Suppressor macrophage treated with lipopolysaccharide for 4 hours (primary cell): ENCODE results near the gene MCC.

Experiments
- DNase-seq: peaks from one replicate; pipeline ENCODE4 v3.0.0-alpha.2; 2020

MCC gene

GRCh38 chr5:113240032-113240431 lies 248.2 kb downstream of the MCC start:
- no peak for DNase-seq

DNA sequence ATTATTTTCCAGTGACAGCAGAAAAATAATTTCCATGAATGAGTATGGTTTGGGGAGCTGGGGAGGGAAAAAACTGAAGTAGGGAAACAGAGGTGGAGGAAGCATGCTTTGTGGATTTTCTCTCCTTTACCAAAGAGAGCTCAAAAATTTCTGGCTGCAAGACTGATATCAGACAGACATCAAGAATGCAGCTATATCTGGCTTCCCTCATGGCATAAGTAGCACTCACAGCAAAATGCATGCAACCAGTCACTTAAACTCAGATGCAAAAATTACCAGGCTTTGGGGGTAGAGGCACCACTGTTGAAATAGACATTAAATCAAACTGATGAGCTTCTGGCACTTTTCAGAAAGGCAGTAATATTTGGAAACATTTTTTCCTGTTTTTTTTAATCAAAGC lies 250.4 kb downstream of the MCC start:
- DNase-seq = no peak

DNA sequence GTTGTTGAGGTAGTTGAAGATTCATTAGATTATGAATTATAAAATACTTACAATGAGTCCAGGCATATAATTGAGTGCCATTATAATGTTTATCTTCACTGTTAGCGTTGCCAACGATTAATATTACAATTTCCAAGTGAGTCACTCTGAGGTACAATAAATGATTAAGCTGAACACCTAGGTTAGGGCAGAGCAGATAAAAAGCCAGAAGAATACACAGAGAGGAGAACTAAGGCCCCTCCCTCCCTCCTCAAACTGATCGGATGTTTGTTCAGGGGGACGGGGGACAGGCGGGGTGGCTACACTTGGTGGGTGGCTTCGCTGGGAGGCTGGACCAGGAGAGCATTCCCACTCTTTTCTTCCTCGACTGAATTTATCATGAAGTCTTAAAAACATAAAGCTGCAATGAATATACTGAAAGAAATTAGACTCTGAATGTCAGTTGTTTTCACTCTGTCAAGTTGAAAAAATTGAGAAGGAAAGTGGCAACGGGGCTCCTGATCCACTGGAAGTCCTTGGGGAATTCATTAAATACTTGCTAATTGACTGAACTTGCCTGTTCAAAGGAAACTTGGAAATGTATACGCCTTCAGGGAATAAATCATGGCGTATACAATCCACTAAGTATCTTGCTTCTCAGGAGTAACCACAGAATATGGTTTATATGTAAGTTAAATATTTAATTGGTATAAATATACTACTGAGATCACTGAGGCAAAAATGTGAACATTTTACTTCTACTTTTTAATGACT lies 251.5 kb downstream of the MCC start:
- no peak for DNase-seq

GRCh38 chr5:113235884-113236283 lies 252.4 kb downstream of the MCC start:
- DNase-seq = no peak

DNA sequence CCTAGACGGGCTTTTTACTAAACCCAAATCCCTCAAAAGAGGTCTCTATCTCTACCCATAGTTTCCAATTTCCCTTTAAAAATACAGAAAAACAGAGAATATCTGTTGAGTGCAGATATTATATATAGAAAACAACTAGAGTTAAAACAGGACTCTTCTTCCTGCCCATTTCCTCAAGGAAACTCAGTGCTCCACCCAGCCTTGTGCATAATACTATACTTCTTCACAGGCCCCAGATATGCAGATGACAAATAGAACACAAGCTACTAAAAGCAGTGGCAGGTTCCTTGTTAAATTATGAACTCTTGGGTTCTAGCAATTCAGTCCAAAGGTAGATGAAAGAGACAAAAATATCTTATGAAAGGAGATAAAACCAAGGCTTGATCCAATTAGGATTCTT lies 253.7 kb downstream of the MCC start:
- no peak for DNase-seq

DNA sequence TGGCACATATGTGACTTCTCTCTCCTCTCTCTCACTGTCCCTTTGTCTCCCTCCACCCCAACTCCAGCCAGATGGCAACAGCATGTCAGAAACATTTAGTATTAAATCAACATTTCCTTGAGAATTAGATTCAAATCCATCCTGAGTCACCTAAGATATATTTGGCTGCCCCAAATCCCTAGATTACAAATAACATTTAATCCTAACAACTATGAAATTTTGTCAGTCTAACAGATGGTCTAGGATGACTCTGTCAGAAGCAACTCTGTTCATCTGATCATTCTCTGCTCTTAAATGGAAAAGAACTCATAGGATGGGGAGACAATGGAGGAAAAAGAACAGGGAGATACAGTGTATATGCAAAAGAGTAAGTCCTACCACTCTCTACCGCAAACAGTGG lies 254.6 kb downstream of the MCC start:
- DNase-seq = no peak

- no peak for DNase-seq
Observed at GRCh38 chr5:113232667-113233066, 255.6 kb downstream of the MCC start.

GRCh38 chr5:113232221-113232620 lies 256.0 kb downstream of the MCC start:
- DNase-seq = no peak

DNA sequence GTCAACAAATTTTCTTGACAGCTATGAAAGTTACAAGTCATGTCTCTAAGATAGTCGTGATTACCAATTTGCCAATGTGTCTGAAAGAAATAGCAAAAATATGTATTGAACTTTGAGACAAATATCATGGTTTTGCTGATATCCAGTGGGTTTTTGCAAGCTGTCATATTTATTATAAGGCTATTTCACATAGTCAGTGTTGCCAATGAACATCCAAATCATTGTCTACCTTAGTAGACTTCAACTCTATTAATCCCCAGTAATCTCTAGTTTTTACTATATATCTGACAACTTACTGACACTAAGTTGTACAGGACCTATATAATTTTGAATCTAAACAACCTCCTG lies 256.6 kb downstream of the MCC start:
- DNase-seq = no peak

GRCh38 chr5:113230711-113231652 lies 257.3 kb downstream of the MCC start:
- no peak for DNase-seq

DNA sequence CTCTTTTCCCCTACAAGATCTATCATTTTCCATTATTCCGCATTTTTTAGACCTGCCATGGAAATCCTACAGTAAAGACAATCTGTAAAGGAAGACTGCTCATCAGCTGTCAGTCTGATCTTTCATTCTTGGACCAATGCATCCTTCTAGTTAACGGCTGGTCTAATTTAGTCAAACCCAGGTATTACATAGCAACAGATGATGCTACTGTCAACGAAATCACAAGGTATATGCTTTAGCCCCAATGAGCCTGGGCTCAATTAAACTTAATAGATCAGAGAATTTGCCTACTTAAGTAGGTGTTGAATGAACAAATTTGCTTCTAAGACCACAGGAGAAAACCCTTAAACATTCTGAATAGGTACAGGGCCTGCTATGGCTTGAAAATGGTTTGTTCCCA lies 260.5 kb downstream of the MCC start:
- DNase-seq = no peak

- no peak for DNase-seq
Observed at GRCh38 chr5:113226116-113226736, 262.0 kb downstream of the MCC start.

DNA sequence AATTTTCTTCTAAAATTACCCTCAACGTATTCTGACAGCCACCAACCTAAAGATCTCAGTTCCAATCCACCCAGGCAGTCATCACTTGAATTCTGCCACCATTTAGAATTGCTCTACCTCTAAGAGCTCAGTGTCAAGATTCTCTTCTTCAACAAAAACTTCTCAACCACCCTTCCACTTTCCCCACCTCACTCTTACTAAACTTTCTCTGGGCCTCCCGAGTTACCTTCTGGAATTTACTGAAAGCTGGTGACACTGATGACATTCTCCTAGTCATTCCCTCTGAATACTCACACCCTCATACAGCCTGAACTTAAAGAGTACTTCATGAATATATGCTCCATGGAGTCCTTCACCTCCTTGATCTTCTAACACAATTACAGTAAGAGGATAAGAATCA lies 263.0 kb downstream of the MCC start:
- DNase-seq = no peak

DNA sequence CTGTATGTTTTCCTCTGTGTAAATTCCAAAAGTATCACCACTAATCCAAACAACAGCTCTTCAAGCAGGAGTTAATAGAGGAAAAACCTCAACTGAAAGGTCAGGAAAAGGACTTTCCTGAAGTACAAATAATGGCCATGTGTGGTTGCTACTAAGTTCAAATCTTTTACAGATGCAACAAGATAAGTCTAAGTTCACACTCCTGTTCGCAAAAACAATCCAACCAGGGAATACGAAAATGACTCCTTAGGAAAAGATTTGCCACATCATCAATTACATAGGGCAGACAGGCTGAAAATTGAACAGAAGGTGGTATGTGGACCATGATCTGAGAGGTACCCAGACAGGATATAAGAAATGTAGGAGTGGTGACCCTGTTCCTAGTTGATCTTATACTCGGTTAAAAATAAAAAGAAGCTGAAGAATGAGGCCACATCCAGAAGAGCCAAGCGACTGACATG lies 263.6 kb downstream of the MCC start:
- no peak for DNase-seq

DNA sequence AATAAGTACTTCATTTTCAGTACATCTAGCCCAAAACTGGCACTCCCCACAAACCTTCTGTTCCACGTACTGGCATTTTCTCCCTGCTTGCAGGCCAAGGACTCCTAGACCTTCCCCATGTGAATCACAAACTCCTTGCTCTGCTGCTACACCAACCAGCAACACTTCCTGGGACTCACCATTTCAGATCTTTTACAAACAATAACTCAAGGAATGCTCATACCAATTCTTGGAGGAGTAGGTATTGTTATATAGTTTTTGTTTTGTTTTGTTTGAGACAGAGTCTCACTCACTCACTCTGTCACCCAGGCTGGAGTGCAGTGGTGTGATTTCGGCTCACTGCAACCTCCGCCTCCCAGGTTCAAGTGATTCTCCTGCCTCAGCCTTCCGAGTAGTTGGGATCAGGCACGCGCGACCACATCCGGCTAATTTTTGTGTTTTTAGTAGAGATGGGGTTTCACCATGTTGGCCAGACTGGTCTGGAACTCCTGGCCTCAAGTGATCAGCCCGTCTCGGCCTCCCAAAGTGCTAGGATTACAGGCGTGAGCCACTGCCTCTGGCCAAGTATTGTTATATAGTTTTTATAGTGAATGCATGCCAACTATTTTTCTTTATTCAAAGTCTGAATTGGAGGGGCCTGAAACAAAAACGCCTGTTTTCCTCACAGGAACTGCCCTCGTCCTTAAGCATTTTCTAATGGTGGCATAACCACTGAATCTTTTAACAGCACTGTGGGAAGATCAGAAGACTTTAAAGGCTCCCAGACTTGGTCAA lies 264.2 kb downstream of the MCC start:
- no peak for DNase-seq

GRCh38 chr5:113223315-113223714 lies 264.9 kb downstream of the MCC start:
- DNase-seq = no peak

GRCh38 chr5:113221294-113222176 lies 266.7 kb downstream of the MCC start:
- no peak for DNase-seq

DNA sequence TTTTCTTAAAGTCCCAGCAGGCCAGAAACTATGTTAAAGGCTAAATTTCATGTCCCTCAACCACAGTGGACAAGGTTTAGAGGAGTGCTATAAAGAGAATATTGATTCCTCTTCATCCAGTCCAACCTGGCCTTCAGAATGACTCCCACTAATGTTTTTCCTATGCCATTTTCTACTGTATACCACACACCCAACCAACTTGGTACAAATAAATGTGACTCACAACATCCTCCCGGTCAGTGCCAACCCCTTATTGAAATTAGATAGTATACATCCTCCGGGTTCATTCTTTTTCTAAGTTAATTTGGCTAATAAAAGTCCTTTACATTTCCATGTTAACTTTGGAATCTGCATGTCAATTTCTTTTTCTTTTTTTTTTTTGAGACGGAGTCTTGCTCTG lies 268.6 kb downstream of the MCC start:
- no peak for DNase-seq

- DNase-seq = no peak
Observed at GRCh38 chr5:113218906-113219517, 269.2 kb downstream of the MCC start.

DNA sequence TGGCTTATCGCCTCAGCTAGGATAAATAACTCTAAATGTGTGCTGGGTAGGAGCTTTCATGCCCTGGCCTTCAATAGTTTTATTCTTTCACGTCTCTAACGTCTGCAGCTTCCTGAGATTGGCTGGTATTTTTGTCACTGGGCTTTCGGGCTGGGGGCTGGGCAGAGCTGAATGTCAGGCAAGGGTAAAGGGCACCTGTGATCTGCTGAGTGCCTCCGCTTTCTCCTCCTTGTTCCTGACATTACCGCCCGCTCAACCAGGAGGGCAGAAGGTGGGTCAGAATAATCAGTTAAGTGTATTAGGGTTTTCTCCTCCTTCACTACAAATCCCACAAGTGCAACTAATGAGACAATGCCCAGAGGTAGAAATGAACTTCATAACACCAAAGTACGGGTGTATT lies 270.1 kb downstream of the MCC start:
- no peak for DNase-seq

GRCh38 chr5:113217619-113218184 lies 270.6 kb downstream of the MCC start:
- DNase-seq = no peak
